Activated CD4-positive, alpha-beta T cell treated with anti-CD3 and anti-CD28 coated beads for 36 hours (primary cell): ENCODE data around the gene RNF135. TPM values are rescaled to one million over a fixed set of nuclear protein-coding genes. Genes with fewer than 3 reads are reported as not detected.
"Not testable (repeated sequence)": the region's sequence is repeated elsewhere in the genome, so short reads cannot be mapped to it uniquely, and the experiment has no call there.

ENCODE experiments used
- ATAC-seq: fragments of 200-7000 bp; cut with Tn5 transposase; one replicate; pipeline ENCODE4 v1.10.0; 2021; ENCODE audit warnings: mild to moderate bottlenecking, moderate library complexity
- CTCF ChIA-PET: fragments of 350-600 bp; sonication (Branson Sonifier 250); formaldehyde crosslinking; loops from one replicate; lab custom pipeline; 2021; ENCODE audit warnings: antibody characterized with exemption; lab: Charles Lee
- POLR2A ChIA-PET: fragments of 350-600 bp; sonication (Branson Sonifier 250); formaldehyde crosslinking; loops from one replicate; lab custom pipeline; 2021; ENCODE audit warnings: antibody characterized with exemption, inconsistent platforms; lab: Charles Lee
- DNase-seq: peaks from one replicate; pipeline ENCODE4 v3.0.0-alpha.2; 2020
- H3K27ac Mint-ChIP-seq: one replicate; pipeline ENCODE4 v1.8.0; 2021; ENCODE audit warnings: mixed read lengths
- H3K27me3 Mint-ChIP-seq: one replicate; pipeline ENCODE4 v1.8.0; 2021; ENCODE audit warnings: mixed read lengths
- H3K36me3 Mint-ChIP-seq: one replicate; pipeline ENCODE4 v1.8.0; 2021; ENCODE audit warnings: low read depth, mixed read lengths
- H3K4me1 Mint-ChIP-seq: one replicate; pipeline ENCODE4 v1.8.0; 2021; ENCODE audit warnings: mixed read lengths
- H3K4me3 Mint-ChIP-seq: one replicate; pipeline ENCODE4 v1.8.0; 2021; ENCODE audit warnings: mild to moderate bottlenecking, moderate library complexity, mixed read lengths
- H3K9me3 Mint-ChIP-seq: one replicate; pipeline ENCODE4 v1.8.0; 2021; ENCODE audit warnings: low read depth, mixed read lengths
- intact Hi-C, 2 experiments: fragments of 100-400 bp; cut with DNase I in 1 of 2; cut with micrococcal nuclease in 1 of 2; formaldehyde crosslinking; loops; one replicate each; pipeline versions ENCODE4 v1.14.2 to v1.15.1; 2022 to 2024; cut with DNase I, micrococcal nuclease
- total RNA-seq, 2 experiments: library from RNA; stranded (reverse); gene quantifications; one replicate each; pipeline ENCODE4 v1.2.3, GENCODE V29; 2021

The RNF135 gene, protein sequence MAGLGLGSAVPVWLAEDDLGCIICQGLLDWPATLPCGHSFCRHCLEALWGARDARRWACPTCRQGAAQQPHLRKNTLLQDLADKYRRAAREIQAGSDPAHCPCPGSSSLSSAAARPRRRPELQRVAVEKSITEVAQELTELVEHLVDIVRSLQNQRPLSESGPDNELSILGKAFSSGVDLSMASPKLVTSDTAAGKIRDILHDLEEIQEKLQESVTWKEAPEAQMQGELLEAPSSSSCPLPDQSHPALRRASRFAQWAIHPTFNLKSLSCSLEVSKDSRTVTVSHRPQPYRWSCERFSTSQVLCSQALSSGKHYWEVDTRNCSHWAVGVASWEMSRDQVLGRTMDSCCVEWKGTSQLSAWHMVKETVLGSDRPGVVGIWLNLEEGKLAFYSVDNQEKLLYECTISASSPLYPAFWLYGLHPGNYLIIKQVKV
- 1 to 10 TPM; 5.8 to 6.0 TPM for total RNA-seq

DNA sequence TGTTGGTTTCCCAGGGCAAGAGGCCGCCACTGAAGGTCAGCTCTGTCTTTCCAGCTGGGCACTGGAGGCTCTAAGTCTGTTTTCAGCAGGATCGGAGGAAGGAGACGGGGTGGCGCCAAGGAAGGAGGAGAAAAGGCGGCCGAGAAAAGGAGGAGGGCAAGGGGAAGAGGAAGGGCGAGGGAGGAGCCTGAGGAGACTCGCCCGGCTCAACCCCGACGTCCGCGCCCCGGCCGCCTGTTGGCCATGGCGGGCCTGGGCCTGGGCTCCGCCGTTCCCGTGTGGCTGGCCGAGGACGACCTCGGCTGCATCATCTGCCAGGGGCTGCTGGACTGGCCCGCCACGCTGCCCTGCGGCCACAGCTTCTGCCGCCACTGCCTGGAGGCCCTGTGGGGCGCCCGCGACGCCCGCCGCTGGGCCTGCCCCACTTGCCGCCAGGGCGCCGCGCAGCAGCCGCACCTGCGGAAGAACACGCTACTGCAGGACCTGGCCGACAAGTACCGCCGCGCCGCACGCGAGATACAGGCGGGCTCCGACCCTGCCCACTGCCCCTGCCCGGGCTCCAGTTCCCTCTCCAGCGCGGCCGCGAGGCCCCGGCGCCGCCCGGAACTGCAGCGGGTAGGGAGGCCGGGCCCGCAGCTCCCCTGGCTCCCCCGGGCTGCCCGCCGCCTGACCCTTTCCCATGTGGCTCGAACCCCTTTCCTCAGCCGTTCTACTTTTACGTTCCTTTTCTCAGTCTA lies at the start of gene RNF135:
Gene RNF135, plus strand, starts transcription at position 209 of the 737 bp plus-strand sequence. Its CDS starts 35 bp downstream, at position 244.
- H3K36me3 Mint-ChIP-seq, result peaks cover 24% of the 10 kb centered on the region
- peak within 1 kb of the TSS; percentile 95 for H3K27ac Mint-ChIP-seq
- ATAC-seq, result peak; percentile 73
- peaks cover 9% of the 10 kb centered on the region for H3K27me3 Mint-ChIP-seq
- intact Hi-C loops, result loop anchor here (1.0 to 5.0 kb wide), 9 partner anchors 36 to 401 kb away; partner anchors contain the start of genes TEFM (in 2 of the 2) and EVI2B (in 1 of the 2)
- peak within 1 kb of the TSS; percentile 93 for H3K4me3 Mint-ChIP-seq
- CTCF ChIA-PET, result interaction anchor here (0.6 to 2.0 kb wide), 18 partner anchors 10 to 841 kb away, joined by 3 to 16 read pairs (median 4); partner anchors contain the start of gene CRLF3
- peak; percentile 76 for DNase-seq
- POLR2A ChIA-PET, result interaction anchor here (0.7 to 0.9 kb wide), 2 partner anchors 12 to 38 kb away, joined by 3 to 4 read pairs; no protein-coding TSS in a partner anchor
- peaks cover 36% of the 10 kb centered on the region for H3K4me1 Mint-ChIP-seq
- no peaks in the 10 kb centered on the region for H3K9me3 Mint-ChIP-seq

GRCh38 chr17:30921544-30922196 lies 49.2 kb upstream of the RNF135 start, which contains the start of gene ADAP2:
Gene ADAP2 (plus strand): TSS chr17:30921945. CDS start chr17:30922015, 70 bp downstream.
- ChIA-PET POLR2A (no interaction called here), CTCF (no interaction called here)
- Mint-ChIP-seq H3K4me1 (peaks cover 9% of the 10 kb centered on the region), H3K9me3 (no peaks in the 10 kb centered on the region), H3K27me3 (peaks cover 34% of the 10 kb centered on the region), H3K27ac (no peak within 1 kb of the TSS), H3K4me3 (peak within 1 kb of the TSS; percentile 48), H3K36me3 (peaks cover 2% of the 10 kb centered on the region)
- intact Hi-C loops, result no loop called here
- ATAC-seq, result no peak
- peak; percentile 10 for DNase-seq

DNA sequence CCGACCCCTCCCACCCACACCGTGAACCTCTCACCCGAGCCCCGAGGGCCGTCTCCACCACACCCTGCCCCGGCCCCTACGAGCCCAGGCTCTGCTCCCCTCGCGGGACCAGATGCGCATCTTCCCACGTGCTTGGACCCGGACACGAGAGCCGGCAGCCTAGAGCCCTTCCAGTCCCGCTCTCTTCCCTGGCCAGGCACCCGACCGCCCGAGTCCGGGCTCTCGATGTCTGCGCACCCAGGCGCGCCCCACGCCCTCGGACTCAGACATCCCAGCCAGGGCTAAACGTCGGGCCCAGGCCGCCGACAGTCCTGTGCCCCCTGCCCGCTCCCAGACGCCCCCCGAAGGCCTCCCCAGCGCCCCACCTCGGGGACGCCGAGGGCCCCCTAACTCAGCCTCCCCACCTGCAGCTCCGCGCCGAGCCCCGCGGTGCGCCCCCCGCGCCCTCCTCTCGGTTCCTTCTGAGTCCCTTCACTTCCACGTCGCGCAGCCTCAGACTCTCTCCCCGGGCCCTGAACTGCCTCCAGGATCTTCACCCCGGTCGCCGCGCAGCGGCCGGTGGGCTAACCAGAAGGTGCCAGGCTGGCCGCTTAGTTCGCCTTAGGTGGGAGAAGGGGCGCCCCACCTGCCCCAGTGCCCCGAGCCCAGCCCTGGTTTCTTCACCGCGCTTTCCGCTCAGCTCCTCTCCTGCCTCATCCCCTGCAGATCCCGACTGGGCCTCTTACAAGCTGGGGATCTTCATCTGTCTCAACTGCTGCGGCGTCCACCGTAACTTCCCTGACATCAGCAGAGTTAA lies 48.4 kb upstream of the RNF135 start:
- Mint-ChIP-seq H3K9me3 (no peaks in the 10 kb centered on the region), H3K27ac (no peak overlapping the region), H3K27me3 (peaks cover 39% of the 10 kb centered on the region), H3K4me3 (peak overlapping the region; percentile 48), H3K4me1 (peaks cover 9% of the 10 kb centered on the region), H3K36me3 (peaks cover 2% of the 10 kb centered on the region)
- ChIA-PET CTCF (no interaction called here), POLR2A (no interaction called here)
- ATAC-seq, result peak; percentile 42
- intact Hi-C loops, result loop anchor here in 1 of 2 experiments (1.0 kb wide), 1 partner anchor 49 kb away; the partner anchor contains the start of gene RNF135
- DNase-seq, result peak; percentile 16

- ChIA-PET CTCF (interaction anchor here (0.6 to 1.5 kb wide), 2 partner anchors 46 to 288 kb away, joined by 3 to 5 read pairs; partner anchors contain the start of gene RNF135), POLR2A (interaction anchor here (0.6 kb wide), 1 partner anchor 490 kb away, joined by 4 read pairs; no protein-coding TSS in a partner anchor)
- Mint-ChIP-seq H3K4me1 (peaks cover 9% of the 10 kb centered on the region), H3K9me3 (no peaks in the 10 kb centered on the region), H3K27ac (no peak overlapping the region), H3K4me3 (no peak overlapping the region), H3K36me3 (peaks cover 2% of the 10 kb centered on the region), H3K27me3 (peaks cover 39% of the 10 kb centered on the region)
- intact Hi-C loops, result no loop called here
- DNase-seq (no peak), ATAC-seq (no peak)
Measured at GRCh38 chr17:30924341-30924740, 46.5 kb upstream of the RNF135 start.

DNA sequence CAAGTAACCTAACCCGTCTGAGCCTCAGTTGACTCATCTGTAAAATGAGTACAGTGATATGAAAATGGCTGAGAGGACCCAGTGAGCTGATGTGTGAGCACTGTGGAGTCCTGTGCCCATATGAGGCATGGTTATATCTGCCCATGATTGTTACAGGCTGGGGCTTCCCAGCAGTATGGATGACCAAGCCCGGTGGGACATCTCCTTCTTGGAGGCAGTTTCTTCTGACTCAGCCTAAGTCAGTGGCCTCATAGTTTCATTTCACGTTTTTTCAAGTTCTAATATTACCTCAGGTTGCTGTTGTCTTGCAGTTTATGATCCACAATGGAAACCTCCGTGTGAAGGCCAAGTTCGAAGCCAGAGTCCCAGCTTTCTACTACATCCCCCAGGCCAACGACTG lies 44.3 kb upstream of the RNF135 start:
- CTCF ChIA-PET, result interaction anchor here (1.0 to 1.3 kb wide), 2 partner anchors 12 to 27 kb away, joined by 3 to 4 read pairs; no protein-coding TSS in a partner anchor
- no peaks in the 10 kb centered on the region for H3K9me3 Mint-ChIP-seq
- no peak for DNase-seq
- peaks cover 7% of the 10 kb centered on the region for H3K4me1 Mint-ChIP-seq
- H3K36me3 Mint-ChIP-seq, result peaks cover 2% of the 10 kb centered on the region
- intact Hi-C loops, result no loop called here
- no peak overlapping the region for H3K4me3 Mint-ChIP-seq
- ATAC-seq, result peak; percentile 57
- POLR2A ChIA-PET, result no interaction called here
- H3K27ac Mint-ChIP-seq, result no peak overlapping the region
- peaks cover 27% of the 10 kb centered on the region for H3K27me3 Mint-ChIP-seq

GRCh38 chr17:30927756-30928155 lies 43.1 kb upstream of the RNF135 start:
- peaks cover 1% of the 10 kb centered on the region for H3K36me3 Mint-ChIP-seq
- H3K9me3 Mint-ChIP-seq, result no peaks in the 10 kb centered on the region
- H3K27me3 Mint-ChIP-seq, result peaks cover 22% of the 10 kb centered on the region
- ATAC-seq (no peak), DNase-seq (no peak)
- ChIA-PET CTCF (interaction anchor here (0.6 to 1.2 kb wide), 4 partner anchors 9 to 993 kb away, joined by 3 to 4 read pairs (median 4); no protein-coding TSS in a partner anchor), POLR2A (no interaction called here)
- H3K4me3 Mint-ChIP-seq, result no peak overlapping the region
- peaks cover 2% of the 10 kb centered on the region for H3K4me1 Mint-ChIP-seq
- H3K27ac Mint-ChIP-seq, result no peak overlapping the region
- intact Hi-C loops, result no loop called here

DNA sequence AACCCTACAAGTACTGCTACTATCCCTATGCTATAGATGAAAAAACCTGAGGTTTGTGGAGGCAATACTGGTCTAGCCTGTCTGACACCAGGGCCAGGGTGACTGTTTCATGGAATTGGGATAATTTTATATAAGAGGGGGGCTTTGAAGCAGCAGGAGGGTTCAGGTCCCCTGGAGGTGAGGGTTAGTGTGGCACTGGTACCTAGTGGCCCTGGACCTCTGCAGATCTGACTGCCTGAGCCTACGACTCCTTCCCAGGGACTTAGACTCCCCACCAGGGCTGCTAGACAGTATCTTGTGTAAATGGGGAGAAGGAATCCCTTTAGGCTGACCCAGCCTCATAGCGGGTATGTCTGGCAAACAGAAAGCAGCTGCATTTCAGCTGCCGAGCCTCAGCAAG lies 42.3 kb upstream of the RNF135 start:
- ChIA-PET CTCF (interaction anchor here (0.6 to 0.8 kb wide), 2 partner anchors 461 to 684 kb away, joined by 3 to 5 read pairs; no protein-coding TSS in a partner anchor), POLR2A (no interaction called here)
- H3K4me1 Mint-ChIP-seq, result no peaks in the 10 kb centered on the region
- no peaks in the 10 kb centered on the region for H3K9me3 Mint-ChIP-seq
- H3K27ac Mint-ChIP-seq, result no peak overlapping the region
- H3K36me3 Mint-ChIP-seq, result no peaks in the 10 kb centered on the region
- peaks cover 17% of the 10 kb centered on the region for H3K27me3 Mint-ChIP-seq
- ATAC-seq (no peak), DNase-seq (no peak)
- intact Hi-C loops, result no loop called here
- no peak overlapping the region for H3K4me3 Mint-ChIP-seq

DNA sequence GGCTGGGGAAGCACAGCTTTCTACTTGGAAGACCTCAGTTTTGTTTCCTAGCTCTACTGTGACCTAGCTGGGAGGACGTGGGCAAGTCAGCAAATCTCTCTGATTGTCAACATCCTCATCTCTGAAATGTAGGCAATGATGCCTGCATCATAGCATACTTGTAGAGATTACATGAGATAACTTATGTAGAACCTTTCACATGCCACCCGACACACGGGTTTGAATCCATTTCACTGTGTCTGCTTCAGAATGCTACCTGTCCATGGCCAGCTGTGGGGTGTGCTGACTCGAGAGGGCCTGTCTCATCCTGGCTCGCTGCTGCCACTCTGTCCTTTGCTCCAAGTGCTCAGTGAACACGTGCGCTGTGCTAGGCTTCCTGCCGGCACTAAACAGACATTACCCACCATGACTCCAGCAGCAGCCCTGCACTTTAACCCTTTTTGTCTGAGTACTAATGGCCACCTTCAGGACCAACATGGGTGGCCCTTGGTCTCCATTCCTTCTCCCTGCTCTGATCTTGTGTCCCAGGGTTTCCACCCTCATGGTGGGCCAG lies 41.7 kb upstream of the RNF135 start:
- Mint-ChIP-seq H3K36me3 (no peaks in the 10 kb centered on the region), H3K27ac (no peak overlapping the region), H3K4me1 (no peaks in the 10 kb centered on the region), H3K4me3 (no peak overlapping the region), H3K27me3 (peaks cover 15% of the 10 kb centered on the region), H3K9me3 (no peaks in the 10 kb centered on the region)
- intact Hi-C loops, result no loop called here
- CTCF ChIA-PET, result interaction anchor here (0.6 to 0.8 kb wide), 2 partner anchors 460 to 685 kb away, joined by 3 to 5 read pairs; no protein-coding TSS in a partner anchor
- DNase-seq (no peak), ATAC-seq (no peak)
- POLR2A ChIA-PET, result no interaction called here

- ChIA-PET CTCF (interaction anchor here (1.0 kb wide), 1 partner anchor 140 kb away, joined by 3 read pairs; no protein-coding TSS in a partner anchor), POLR2A (interaction anchor here (0.7 kb wide), 1 partner anchor 443 kb away, joined by 3 read pairs; no protein-coding TSS in a partner anchor)
- ATAC-seq, H3K9me3 Mint-ChIP-seq, H3K27ac Mint-ChIP-seq, H3K36me3 Mint-ChIP-seq, DNase-seq, intact Hi-C loops, H3K4me3 Mint-ChIP-seq, H3K4me1 Mint-ChIP-seq: not testable (repeated sequence)
- peaks cover 11% of the 10 kb centered on the region for H3K27me3 Mint-ChIP-seq
Measured at GRCh38 chr17:30929861-30930260, 41.0 kb upstream of the RNF135 start.

- Mint-ChIP-seq H3K9me3 (no peaks in the 10 kb centered on the region), H3K4me3 (no peak overlapping the region), H3K27ac (no peak overlapping the region), H3K36me3 (no peaks in the 10 kb centered on the region), H3K4me1 (no peaks in the 10 kb centered on the region), H3K27me3 (peaks cover 10% of the 10 kb centered on the region)
- DNase-seq (no peak), ATAC-seq (no peak)
- intact Hi-C loops, result no loop called here
- ChIA-PET CTCF (interaction anchor here (1.0 kb wide), 1 partner anchor 139 kb away, joined by 3 read pairs; no protein-coding TSS in a partner anchor), POLR2A (interaction anchor here (0.7 kb wide), 1 partner anchor 442 kb away, joined by 3 read pairs; no protein-coding TSS in a partner anchor)
Measured at GRCh38 chr17:30930495-30930894, 40.3 kb upstream of the RNF135 start.
